MM.1S (cell line): Measurements from ENCODE around the gene LDOC1.
"Not testable (repeated sequence)": the region's sequence is repeated elsewhere in the genome, so short reads cannot be mapped to it uniquely, and the experiment has no call there.

ENCODE experiments used
- DNase-seq: peaks from one replicate; pipeline ENCODE4 v3.0.0-alpha.2; 2015
- H2AFZ ChIP-seq: fragments of 300-600 bp; sonication (generic); 2 replicates; pipeline ENCODE4 v1.6.0; 2016; ENCODE audit warnings: antibody characterized with exemption, low read length
- H3F3A ChIP-seq: fragments of 300-600 bp; sonication (generic); 2 replicates; pipeline ENCODE4 v1.6.1; 2016; ENCODE audit warnings: mild to moderate bottlenecking, antibody characterized with exemption, low read length, moderate library complexity, mixed read lengths; ENCODE audit not compliant: insufficient read depth
- H3K27ac ChIP-seq: fragments of 300-600 bp; sonication (generic); 2 replicates; pipeline ENCODE4 v1.5.1; 2016; ENCODE audit warnings: mild to moderate bottlenecking, low read length
- H3K27me3 ChIP-seq: fragments of 300-600 bp; sonication (generic); replicated peaks from 2 replicates; pipeline ENCODE4 v1.6.0; 2016; ENCODE audit warnings: low read length; ENCODE audit not compliant: insufficient read depth
- H3K36me3 ChIP-seq: fragments of 300-600 bp; sonication (generic); replicated peaks from 2 replicates; pipeline ENCODE4 v1.6.1; 2016; ENCODE audit warnings: mild to moderate bottlenecking, low read length, mixed read lengths; ENCODE audit not compliant: insufficient read depth
- H3K4me1 ChIP-seq: fragments of 300-600 bp; sonication (generic); 2 replicates; pipeline ENCODE4 v1.6.1; 2016; ENCODE audit warnings: low read length, mixed read lengths
- H3K4me2 ChIP-seq: fragments of 300-600 bp; sonication (generic); 2 replicates; pipeline ENCODE4 v1.6.0; 2016; ENCODE audit warnings: low read depth, low read length
- H3K4me3 ChIP-seq: fragments of 300-600 bp; sonication (generic); 2 replicates; pipeline ENCODE4 v1.5.1; 2016; ENCODE audit warnings: low read length, mixed read lengths
- H3K79me2 ChIP-seq: fragments of 300-600 bp; sonication (generic); 2 replicates; pipeline ENCODE4 v1.6.1; 2016; ENCODE audit warnings: mixed run types, low read length, mixed read lengths
- H3K9ac ChIP-seq: fragments of 300-600 bp; sonication (generic); 2 replicates; pipeline ENCODE4 v1.6.1; 2016; ENCODE audit warnings: low read length, mixed read lengths
- H3K9me2 ChIP-seq: fragments of 300-600 bp; sonication (generic); replicated peaks from 2 replicates; pipeline ENCODE4 v1.6.1; 2016; ENCODE audit warnings: mild to moderate bottlenecking, low read length, mixed read lengths; ENCODE audit not compliant: insufficient read depth
- H3K9me3 ChIP-seq: fragments of 300-600 bp; sonication (generic); replicated peaks from 2 replicates; pipeline ENCODE4 v1.6.1; 2016; ENCODE audit warnings: mild to moderate bottlenecking, low read length, mixed read lengths; ENCODE audit not compliant: insufficient read depth
- H4K20me1 ChIP-seq: fragments of 300-600 bp; sonication (generic); 2 replicates; pipeline ENCODE4 v1.6.1; 2016; ENCODE audit warnings: mild to moderate bottlenecking, low read length, moderate library complexity, mixed read lengths; ENCODE audit not compliant: insufficient read depth
- CTCF ChIP-seq: fragments of 300-600 bp; sonication (generic); IDR thresholded peaks from 2 replicates; pipeline ENCODE4 v1.5.1; 2016; ENCODE audit warnings: antibody characterized with exemption, low read length, mixed read lengths
- EZH2 ChIP-seq: fragments of 300-600 bp; sonication (generic); optimal IDR thresholded peaks from 2 replicates; pipeline ENCODE3; 2017; ENCODE audit warnings: low read depth, mild to moderate bottlenecking, antibody characterized with exemption, low read length, mixed read lengths
- EZH2phosphoT487 ChIP-seq: fragments of 300-600 bp; sonication (generic); IDR thresholded peaks from 2 replicates; pipeline ENCODE4 v1.6.1; 2018; ENCODE audit warnings: antibody characterized with exemption, low read length

The LDOC1 gene

GRCh38 chrX:141214196-141214595, 37.3 kb upstream of the LDOC1 start:
- Histone ChIP-seq H3F3A (no peaks in the 10 kb centered on the region), H4K20me1 (no peaks in the 10 kb centered on the region), H3K79me2 (no peaks in the 10 kb centered on the region), H3K27me3 (no peaks in the 10 kb centered on the region), H3K9me2 (no peaks in the 10 kb centered on the region), H3K9me3 (no peaks in the 10 kb centered on the region), H3K4me3 (no peak overlapping the region), H3K9ac (no peak overlapping the region), H2AFZ (no peak overlapping the region), H3K4me1 (no peaks in the 10 kb centered on the region), H3K36me3 (no peaks in the 10 kb centered on the region), H3K27ac (no peak overlapping the region), H3K4me2 (no peak overlapping the region)
- TF ChIP-seq EZH2phosphoT487 (no peak), CTCF (no peak), EZH2 (no peak)
- DNase-seq: no peak

- H3K4me3 ChIP-seq: no peak overlapping the region
- no peaks in the 10 kb centered on the region for H4K20me1 ChIP-seq
- no peaks in the 10 kb centered on the region for H3K36me3 ChIP-seq
- no peaks in the 10 kb centered on the region for H3F3A ChIP-seq
- H3K9me2 ChIP-seq: no peaks in the 10 kb centered on the region
- no peaks in the 10 kb centered on the region for H3K79me2 ChIP-seq
- no peak overlapping the region for H3K4me2 ChIP-seq
- TF ChIP-seq CTCF: no peak
- no peak for TF ChIP-seq EZH2phosphoT487
- no peaks in the 10 kb centered on the region for H3K27me3 ChIP-seq
- no peak overlapping the region for H2AFZ ChIP-seq
- no peaks in the 10 kb centered on the region for H3K4me1 ChIP-seq
- no peak overlapping the region for H3K9ac ChIP-seq
- DNase-seq: no peak
- no peak overlapping the region for H3K27ac ChIP-seq
- H3K9me3 ChIP-seq: no peaks in the 10 kb centered on the region
These were observed 25.0 kb upstream of the LDOC1 start for GRCh38 chrX:141201962-141202361.

- not testable (repeated sequence) for H3K27ac ChIP-seq, H3K79me2 ChIP-seq, H3K4me2 ChIP-seq, H3K9me2 ChIP-seq, H2AFZ ChIP-seq, H3K4me3 ChIP-seq, H4K20me1 ChIP-seq, H3K27me3 ChIP-seq, H3K9ac ChIP-seq, H3F3A ChIP-seq, H3K4me1 ChIP-seq, DNase-seq, H3K36me3 ChIP-seq, H3K9me3 ChIP-seq
These were observed 11.6 kb upstream of the LDOC1 start for GRCh38 chrX:141188573-141188972.

- no peaks in the 10 kb centered on the region for H3K9me3 ChIP-seq
- DNase-seq: no peak
- H3K4me1 ChIP-seq: no peaks in the 10 kb centered on the region
- TF ChIP-seq CTCF (no peak), EZH2 (no peak), EZH2phosphoT487 (no peak)
- H3K4me2 ChIP-seq: no peak overlapping the region
- H4K20me1 ChIP-seq: no peaks in the 10 kb centered on the region
- no peaks in the 10 kb centered on the region for H3F3A ChIP-seq
- H3K9me2 ChIP-seq: no peaks in the 10 kb centered on the region
- H3K9ac ChIP-seq: no peak overlapping the region
- no peak overlapping the region for H2AFZ ChIP-seq
- H3K27me3 ChIP-seq: no peaks in the 10 kb centered on the region
- no peak overlapping the region for H3K4me3 ChIP-seq
- no peaks in the 10 kb centered on the region for H3K36me3 ChIP-seq
- no peak overlapping the region for H3K27ac ChIP-seq
- no peaks in the 10 kb centered on the region for H3K79me2 ChIP-seq
These were observed 8.4 kb upstream of the LDOC1 start for GRCh38 chrX:141185366-141185765.
